Measurements from ENCODE around the gene MGMT. TPM values are rescaled to one million over a fixed set of nuclear protein-coding genes. Genes with fewer than 3 reads are reported as not detected.
A peak's percentile ranks its signal among the peaks of the same experiment; 100 is the strongest.

The MGMT gene
- total and polyA plus RNA-seq, 2 donors from 2014 or later = 25.9 to 70.0 TPM

DNA sequence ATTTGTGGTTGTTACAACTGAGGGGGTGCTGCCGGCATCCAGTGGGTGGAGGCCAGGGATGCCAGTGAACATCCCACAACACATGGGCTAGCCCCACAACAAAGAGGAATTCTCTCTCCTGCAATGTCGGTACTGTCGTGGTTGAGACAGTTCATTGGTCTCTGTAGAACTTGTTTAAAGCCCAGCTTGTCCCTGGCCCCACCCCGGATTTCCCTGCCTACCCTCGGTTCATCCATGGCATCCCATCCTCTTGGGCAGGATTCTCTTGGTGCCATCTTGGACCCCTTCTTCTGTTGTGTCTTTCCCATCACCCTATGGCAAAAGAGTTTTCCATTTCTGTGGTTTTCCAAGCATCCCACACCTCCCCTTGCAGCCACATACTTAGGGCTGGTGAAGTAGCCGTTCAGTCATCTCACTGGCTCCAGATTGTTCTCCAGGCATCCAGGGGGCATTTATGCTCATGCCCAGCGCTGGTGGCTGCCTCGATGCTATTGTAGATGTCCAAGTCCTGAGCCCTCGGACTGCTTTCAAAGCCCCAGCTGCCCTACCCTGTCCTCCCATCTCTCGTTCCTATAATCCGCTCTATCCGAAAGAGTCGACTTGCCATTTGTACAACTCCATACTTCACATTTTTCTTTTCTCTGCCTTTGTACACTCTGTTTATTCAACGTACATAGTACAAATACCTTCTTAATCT is 39.2 kb downstream of the MGMT start:
- H3K27ac ChIP-seq (ENCODE audit: low read depth in 2 of 2, low read length in 2 of 2) = no peak overlapping the region
- DNase-seq (no peak), FAIRE-seq (no peak)
- H3K9ac ChIP-seq (ENCODE audit: low read length in 3 of 3) = no peak overlapping the region
- no peak overlapping the region for H3K4me3 ChIP-seq (ENCODE audit: low read length in 3 of 3)
- TF ChIP-seq, protein P1, sequence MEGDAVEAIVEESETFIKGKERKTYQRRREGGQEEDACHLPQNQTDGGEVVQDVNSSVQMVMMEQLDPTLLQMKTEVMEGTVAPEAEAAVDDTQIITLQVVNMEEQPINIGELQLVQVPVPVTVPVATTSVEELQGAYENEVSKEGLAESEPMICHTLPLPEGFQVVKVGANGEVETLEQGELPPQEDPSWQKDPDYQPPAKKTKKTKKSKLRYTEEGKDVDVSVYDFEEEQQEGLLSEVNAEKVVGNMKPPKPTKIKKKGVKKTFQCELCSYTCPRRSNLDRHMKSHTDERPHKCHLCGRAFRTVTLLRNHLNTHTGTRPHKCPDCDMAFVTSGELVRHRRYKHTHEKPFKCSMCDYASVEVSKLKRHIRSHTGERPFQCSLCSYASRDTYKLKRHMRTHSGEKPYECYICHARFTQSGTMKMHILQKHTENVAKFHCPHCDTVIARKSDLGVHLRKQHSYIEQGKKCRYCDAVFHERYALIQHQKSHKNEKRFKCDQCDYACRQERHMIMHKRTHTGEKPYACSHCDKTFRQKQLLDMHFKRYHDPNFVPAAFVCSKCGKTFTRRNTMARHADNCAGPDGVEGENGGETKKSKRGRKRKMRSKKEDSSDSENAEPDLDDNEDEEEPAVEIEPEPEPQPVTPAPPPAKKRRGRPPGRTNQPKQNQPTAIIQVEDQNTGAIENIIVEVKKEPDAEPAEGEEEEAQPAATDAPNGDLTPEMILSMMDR (IDR thresholded peaks at IDR 0.05; ENCODE audit: borderline replicate concordance, extremely low read depth, insufficient read depth) = no peak
- H3K36me3 ChIP-seq (ENCODE audit: control insufficient read depth in 2 of 3, insufficient read depth in 3 of 3, low read length in 3 of 3) = no peaks in the 10 kb centered on the region
- no peaks in the 10 kb centered on the region for H3K27me3 ChIP-seq (ENCODE audit: control insufficient read depth, insufficient read depth, low read length)
- intact Hi-C loops (cut with DNase I) = no loop called here
- no peaks in the 10 kb centered on the region for H3K9me3 ChIP-seq (ENCODE audit: control insufficient read depth in 2 of 3, insufficient read depth in 1 of 3, low read length in 3 of 3)
- H3K4me1 ChIP-seq (ENCODE audit: control insufficient read depth in 2 of 3, insufficient read depth in 2 of 3, low read depth in 1 of 3, low read length in 3 of 3) = peaks cover 0 to 9% (median 3%) of the 10 kb centered on the region in 3 donors

DNA sequence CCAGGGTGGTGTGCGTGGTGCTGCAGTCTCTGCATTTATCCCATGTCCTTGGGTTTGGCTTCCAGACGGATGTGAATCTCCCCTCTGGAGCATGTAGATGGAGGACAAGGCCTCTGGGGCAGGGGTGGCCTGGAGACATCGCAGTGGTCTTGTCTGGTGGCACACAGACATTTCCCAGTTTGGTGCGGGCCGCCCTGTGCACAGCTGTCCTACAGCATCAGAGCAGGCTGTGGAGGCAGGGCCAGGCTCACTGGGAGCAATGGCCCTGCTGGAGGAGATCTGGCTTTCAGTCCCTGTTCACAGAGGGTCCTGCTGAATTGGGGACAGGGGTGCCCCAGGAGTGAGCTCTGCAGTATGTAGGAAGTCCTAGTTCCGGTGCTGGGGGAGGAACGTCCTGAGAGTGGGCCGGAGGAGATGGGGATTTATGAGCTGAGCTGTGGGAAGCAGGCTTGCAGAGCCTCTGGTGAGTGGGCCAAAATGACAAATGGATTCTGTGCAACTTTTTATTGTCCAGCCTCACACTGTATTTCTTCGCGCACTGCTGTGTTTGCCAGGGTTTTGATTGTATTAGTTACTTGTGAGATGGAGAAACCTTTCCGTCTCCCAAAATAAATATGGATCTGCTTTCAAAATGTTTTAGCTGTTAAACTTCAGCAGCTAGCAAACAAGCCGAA is 40.3 kb downstream of the MGMT start:
- no peaks in the 10 kb centered on the region for H3K27me3 ChIP-seq (ENCODE audit: control insufficient read depth, insufficient read depth, low read length)
- H3K4me1 ChIP-seq (ENCODE audit: control insufficient read depth in 2 of 3, insufficient read depth in 2 of 3, low read depth in 1 of 3, low read length in 3 of 3) = peaks cover 0 to 5% (median 3%) of the 10 kb centered on the region in 3 donors
- no peak overlapping the region for H3K27ac ChIP-seq (ENCODE audit: low read depth in 2 of 2, low read length in 2 of 2)
- H3K9ac ChIP-seq (ENCODE audit: low read length in 3 of 3) = no peak overlapping the region
- TF ChIP-seq, protein P1 (IDR thresholded peaks at IDR 0.05; ENCODE audit: borderline replicate concordance, extremely low read depth, insufficient read depth) = no peak
- H3K36me3 ChIP-seq (ENCODE audit: control insufficient read depth in 2 of 3, insufficient read depth in 3 of 3, low read length in 3 of 3) = no peaks in the 10 kb centered on the region
- DNase-seq (peak in 3 of 5 donors; percentile 31 to 65 (median 45)), FAIRE-seq (no peak)
- intact Hi-C loops (cut with DNase I) = no loop called here
- H3K4me3 ChIP-seq (ENCODE audit: low read length in 3 of 3) = no peak overlapping the region
- no peaks in the 10 kb centered on the region for H3K9me3 ChIP-seq (ENCODE audit: control insufficient read depth in 2 of 3, insufficient read depth in 1 of 3, low read length in 3 of 3)

DNA sequence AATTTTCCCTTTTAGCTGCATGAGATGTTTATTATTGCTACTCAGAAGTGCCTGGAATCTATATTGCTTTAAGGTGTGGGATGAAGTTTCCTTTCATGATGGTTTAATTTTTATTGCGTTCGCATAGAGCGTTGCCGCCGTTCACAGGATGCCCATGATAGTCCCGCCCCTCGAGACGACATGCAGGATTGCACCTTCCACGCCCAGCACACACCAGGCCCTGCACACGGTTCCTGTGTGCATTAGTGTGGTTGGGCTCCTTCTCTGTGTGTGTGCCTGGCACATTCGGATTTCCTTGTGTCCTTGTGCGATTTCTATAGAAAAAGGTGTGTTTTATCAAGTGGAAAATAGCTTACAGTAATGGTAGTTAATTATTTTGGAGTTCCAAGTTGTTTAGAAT is 42.1 kb downstream of the MGMT start:
- H3K27ac ChIP-seq (ENCODE audit: low read depth in 2 of 2, low read length in 2 of 2) = no peak overlapping the region
- H3K4me3 ChIP-seq (ENCODE audit: low read length in 3 of 3) = no peak overlapping the region
- intact Hi-C loops (cut with DNase I) = no loop called here
- H3K27me3 ChIP-seq (ENCODE audit: control insufficient read depth, insufficient read depth, low read length) = no peaks in the 10 kb centered on the region
- no peak for FAIRE-seq
- TF ChIP-seq, protein P1 (IDR thresholded peaks at IDR 0.05; ENCODE audit: borderline replicate concordance, extremely low read depth, insufficient read depth) = no peak
- no peaks in the 10 kb centered on the region for H3K36me3 ChIP-seq (ENCODE audit: control insufficient read depth in 2 of 3, insufficient read depth in 3 of 3, low read length in 3 of 3)
- no peaks in the 10 kb centered on the region for H3K9me3 ChIP-seq (ENCODE audit: control insufficient read depth in 2 of 3, insufficient read depth in 1 of 3, low read length in 3 of 3)
- H3K4me1 ChIP-seq (ENCODE audit: control insufficient read depth in 2 of 3, insufficient read depth in 2 of 3, low read depth in 1 of 3, low read length in 3 of 3) = peaks cover 0 to 5% (median 3%) of the 10 kb centered on the region in 3 donors
- H3K9ac ChIP-seq (ENCODE audit: low read length in 3 of 3) = no peak overlapping the region
- no peak for DNase-seq
